HEK293 (cell line): Measurements from ENCODE around the gene DICER1.

ENCODE experiments used
- CTCF ChIA-PET: fragments of 350-600 bp; formaldehyde crosslinking; extraction: SDS; loops from one replicate; lab custom pipeline; 2021; ENCODE audit warnings: antibody characterized with exemption; lab: Yijun Ruan, JAX
- POLR2A ChIA-PET: fragments of 300-600 bp; formaldehyde crosslinking; extraction: SDS; loops from one replicate; lab custom pipeline; 2020; ENCODE audit warnings: antibody characterized with exemption, inconsistent platforms; lab: Yijun Ruan, JAX
- H3K27ac ChIP-seq: fragments of 200-500 bp; sonication (Bioruptor generic); 2 replicates; pipeline ENCODE4 v1.5.1; 2014; ENCODE audit warnings: low read depth, low read length, control low read depth, inconsistent platforms; ENCODE audit errors: extremely low read depth
- H3K36me3 ChIP-seq, 2 experiments: fragments of 200-500 bp in 1 of 2; sonication (Bioruptor generic) in 1 of 2; 1 replicate in 1 of 2; 2 replicates in 1 of 2; pipeline ENCODE4 v1.5.1; 2014 to 2017; ENCODE audit warnings: inconsistent platforms in 2 of 2, low read length in 2 of 2; ENCODE audit not compliant: control insufficient read depth in 2 of 2, insufficient read depth in 1 of 2
- H3K4me1 ChIP-seq: fragments of 200-500 bp; sonication (Bioruptor generic); 2 replicates; pipeline ENCODE4 v1.5.1; 2014; ENCODE audit warnings: mild to moderate bottlenecking, low read length, inconsistent platforms; ENCODE audit not compliant: control insufficient read depth, insufficient read depth
- H3K4me3 ChIP-seq: 2 replicates; pipeline ENCODE4 v1.5.1; 2011; ENCODE audit warnings: low read depth, mild to moderate bottlenecking, control low read depth, low read length, moderate library complexity
- H3K9me3 ChIP-seq: fragments of 200-500 bp; sonication (Bioruptor generic); 2 replicates; pipeline ENCODE4 v1.5.1; 2014; ENCODE audit warnings: low read depth, low read length, inconsistent platforms; ENCODE audit not compliant: control insufficient read depth, insufficient read depth
- GLI4 ChIP-seq: fragments of 450-650 bp; formaldehyde crosslinking; IDR thresholded peaks from 2 replicates; pipeline ENCODE4 v1.5.1; 2016; ENCODE audit warnings: missing biosample characterization, missing genetic modification characterization
- KLF8 ChIP-seq: fragments of 450-650 bp; formaldehyde crosslinking; IDR thresholded peaks from 2 replicates; pipeline ENCODE4 v1.5.1; 2016; ENCODE audit warnings: missing biosample characterization, missing genetic modification characterization
- OSR2 ChIP-seq: fragments of 450-650 bp; formaldehyde crosslinking; IDR thresholded peaks from 2 replicates; pipeline ENCODE4 v1.5.1; 2016; ENCODE audit warnings: missing biosample characterization, missing genetic modification characterization
- SALL2 ChIP-seq: fragments of 450-650 bp; formaldehyde crosslinking; IDR thresholded peaks from 2 replicates; pipeline ENCODE4 v1.5.0; 2017; ENCODE audit warnings: missing biosample characterization, mild to moderate bottlenecking, missing genetic modification characterization, borderline replicate concordance
- YY1 ChIP-seq: fragments of 450-650 bp; formaldehyde crosslinking; IDR thresholded peaks from 2 replicates; pipeline ENCODE4 v1.5.1; 2018; ENCODE audit warnings: missing biosample characterization, missing genetic modification characterization
- ZEB2 ChIP-seq: fragments of 450-650 bp; formaldehyde crosslinking; IDR thresholded peaks from 2 replicates; pipeline ENCODE4 v1.5.1; 2016; ENCODE audit warnings: missing biosample characterization, missing genetic modification characterization
- ZNF10 ChIP-seq: fragments of 450-650 bp; formaldehyde crosslinking; IDR thresholded peaks from 2 replicates; pipeline ENCODE4 v1.5.1; 2017; ENCODE audit warnings: missing biosample characterization, missing genetic modification characterization
- ZNF184 ChIP-seq: fragments of 450-650 bp; IDR thresholded peaks from 2 replicates; pipeline ENCODE4 v1.5.1; 2018; ENCODE audit warnings: missing biosample characterization, mild to moderate bottlenecking, missing genetic modification characterization
- ZNF202 ChIP-seq: fragments of 450-650 bp; formaldehyde crosslinking; IDR thresholded peaks from 2 replicates; pipeline ENCODE4 v1.5.1; 2016; ENCODE audit warnings: missing biosample characterization, missing genetic modification characterization, borderline replicate concordance
- ZNF366 ChIP-seq: fragments of 450-650 bp; formaldehyde crosslinking; conservative IDR thresholded peaks from 2 replicates; pipeline ENCODE4 v1.5.1; 2016; ENCODE audit warnings: missing biosample characterization, missing genetic modification characterization
- ZNF549 ChIP-seq: fragments of 450-650 bp; IDR thresholded peaks from 2 replicates; pipeline ENCODE4 v1.5.1; 2018; ENCODE audit warnings: missing biosample characterization, missing genetic modification characterization, mild to moderate bottlenecking, inconsistent platforms, moderate library complexity
- ZNF621 ChIP-seq: fragments of 450-650 bp; formaldehyde crosslinking; IDR thresholded peaks from 2 replicates; pipeline ENCODE4 v1.5.1; 2017; ENCODE audit warnings: missing biosample characterization, missing genetic modification characterization
- ZNF629 ChIP-seq: fragments of 450-650 bp; formaldehyde crosslinking; IDR thresholded peaks from 2 replicates; pipeline ENCODE4 v1.5.1; 2017; ENCODE audit warnings: missing biosample characterization, missing genetic modification characterization
- ZNF830 ChIP-seq: fragments of 450-650 bp; IDR thresholded peaks from 2 replicates; pipeline ENCODE4 v1.5.0; 2018; ENCODE audit warnings: missing biosample characterization, missing genetic modification characterization, low read depth, mild to moderate bottlenecking, moderate library complexity
- ZXDB ChIP-seq: fragments of 450-650 bp; formaldehyde crosslinking; IDR thresholded peaks from 2 replicates; pipeline ENCODE4 v1.5.1; 2016; ENCODE audit warnings: missing biosample characterization, missing genetic modification characterization
- TF ChIP-seq, protein P1 (sequence below): fragments of 450-650 bp; formaldehyde crosslinking; IDR thresholded peaks from 2 replicates; pipeline ENCODE4 v1.5.1; 2016; ENCODE audit warnings: missing biosample characterization, missing genetic modification characterization
- TF ChIP-seq, protein P2 (sequence below): fragments of 450-650 bp; formaldehyde crosslinking; IDR thresholded peaks from 2 replicates; pipeline ENCODE4 v1.5.1; 2016; ENCODE audit warnings: missing biosample characterization, missing genetic modification characterization
- TF ChIP-seq, protein P3 (sequence below): fragments of 450-650 bp; formaldehyde crosslinking; IDR thresholded peaks from 2 replicates; pipeline ENCODE4 v1.5.1; 2016; ENCODE audit warnings: missing biosample characterization, missing genetic modification characterization, borderline replicate concordance
- TF ChIP-seq, protein P4 (sequence below): fragments of 450-650 bp; formaldehyde crosslinking; IDR thresholded peaks from 2 replicates; pipeline ENCODE4 v1.5.1; 2016; ENCODE audit warnings: missing biosample characterization, missing genetic modification characterization

Gene DICER1

DNA sequence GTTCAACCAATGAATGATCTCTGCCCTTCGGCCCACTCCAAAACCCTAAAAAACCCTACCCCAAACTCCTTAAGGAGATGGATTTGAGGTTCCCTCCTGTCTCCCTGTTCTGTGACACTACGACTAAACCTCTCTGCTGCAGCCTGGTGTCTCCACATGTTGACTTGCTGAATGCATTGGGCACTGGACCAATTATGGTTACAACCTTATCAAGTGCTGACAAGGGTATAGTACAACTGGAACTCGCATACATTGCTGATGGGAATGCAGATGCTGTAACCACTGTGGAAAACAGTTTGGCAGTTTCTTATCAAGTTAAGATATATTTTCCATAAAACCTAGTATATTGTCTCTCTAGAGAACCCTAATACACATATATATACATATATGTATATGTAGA lies 6.3 kb upstream of the DICER1 start (continued):
- TF ChIP-seq SALL2: no peak
- TF ChIP-seq, protein P1, sequence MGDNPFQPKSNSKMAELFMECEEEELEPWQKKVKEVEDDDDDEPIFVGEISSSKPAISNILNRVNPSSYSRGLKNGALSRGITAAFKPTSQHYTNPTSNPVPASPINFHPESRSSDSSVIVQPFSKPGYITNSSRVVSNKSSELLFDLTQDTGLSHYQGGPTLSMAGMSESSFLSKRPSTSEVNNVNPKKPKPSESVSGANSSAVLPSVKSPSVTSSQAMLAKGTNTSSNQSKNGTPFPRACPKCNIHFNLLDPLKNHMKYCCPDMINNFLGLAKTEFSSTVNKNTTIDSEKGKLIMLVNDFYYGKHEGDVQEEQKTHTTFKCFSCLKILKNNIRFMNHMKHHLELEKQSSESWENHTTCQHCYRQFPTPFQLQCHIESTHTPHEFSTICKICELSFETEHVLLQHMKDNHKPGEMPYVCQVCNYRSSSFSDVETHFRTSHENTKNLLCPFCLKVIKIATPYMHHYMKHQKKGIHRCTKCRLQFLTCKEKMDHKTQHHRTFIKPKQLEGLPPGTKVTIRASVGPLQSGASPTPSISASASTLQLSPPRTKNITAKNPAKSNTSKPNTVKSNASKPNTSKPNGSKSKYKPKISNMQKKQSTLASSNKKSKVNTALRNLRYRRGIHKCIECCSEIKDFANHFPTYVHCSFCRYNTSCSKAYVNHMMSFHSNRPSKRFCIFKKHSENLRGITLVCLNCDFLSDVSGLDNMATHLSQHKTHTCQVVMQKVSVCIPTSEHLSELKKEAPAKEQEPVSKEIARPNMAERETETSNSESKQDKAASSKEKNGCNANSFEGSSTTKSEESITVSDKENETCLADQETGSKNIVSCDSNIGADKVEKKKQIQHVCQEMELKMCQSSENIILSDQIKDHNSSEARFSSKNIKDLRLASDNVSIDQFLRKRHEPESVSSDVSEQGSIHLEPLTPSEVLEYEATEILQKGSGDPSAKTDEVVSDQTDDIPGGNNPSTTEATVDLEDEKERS (tag by site-specific recombination): no peak
- TF ChIP-seq ZNF184 (tag by site-specific recombination): no peak
- TF ChIP-seq ZNF549 (tag by site-specific recombination): no peak
- no peak for TF ChIP-seq ZNF366
- no peak for TF ChIP-seq ZXDB (tag by site-specific recombination)
- TF ChIP-seq, protein P2, sequence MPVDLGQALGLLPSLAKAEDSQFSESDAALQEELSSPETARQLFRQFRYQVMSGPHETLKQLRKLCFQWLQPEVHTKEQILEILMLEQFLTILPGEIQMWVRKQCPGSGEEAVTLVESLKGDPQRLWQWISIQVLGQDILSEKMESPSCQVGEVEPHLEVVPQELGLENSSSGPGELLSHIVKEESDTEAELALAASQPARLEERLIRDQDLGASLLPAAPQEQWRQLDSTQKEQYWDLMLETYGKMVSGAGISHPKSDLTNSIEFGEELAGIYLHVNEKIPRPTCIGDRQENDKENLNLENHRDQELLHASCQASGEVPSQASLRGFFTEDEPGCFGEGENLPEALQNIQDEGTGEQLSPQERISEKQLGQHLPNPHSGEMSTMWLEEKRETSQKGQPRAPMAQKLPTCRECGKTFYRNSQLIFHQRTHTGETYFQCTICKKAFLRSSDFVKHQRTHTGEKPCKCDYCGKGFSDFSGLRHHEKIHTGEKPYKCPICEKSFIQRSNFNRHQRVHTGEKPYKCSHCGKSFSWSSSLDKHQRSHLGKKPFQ (tag by site-specific recombination): no peak
- TF ChIP-seq ZNF830 (tag by site-specific recombination): no peak

DNA sequence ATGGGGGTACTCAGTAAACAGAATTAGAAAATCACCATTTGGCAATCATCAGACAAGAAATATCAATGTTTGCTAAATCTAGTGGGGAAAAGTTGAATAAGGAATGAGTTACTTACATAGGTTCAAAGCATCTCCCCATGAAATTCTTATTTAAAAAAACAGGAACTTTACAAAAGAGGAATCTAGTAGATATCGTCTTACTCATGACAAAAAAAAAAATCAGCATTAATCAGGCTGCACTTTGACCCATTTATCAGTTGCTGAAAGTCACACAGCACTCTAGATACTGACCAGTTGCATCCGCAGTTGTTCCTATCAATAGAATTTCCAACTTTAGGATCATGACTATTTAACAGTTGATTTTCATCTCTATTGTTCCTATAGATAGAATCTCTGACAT lies 5.8 kb upstream of the DICER1 start:
- POLR2A ChIA-PET: no interaction called here
- Histone ChIP-seq H3K4me1 (no peaks in the 10 kb centered on the region), H3K4me3 (no peak overlapping the region), H3K27ac (no peak overlapping the region), H3K36me3 (no peaks in the 10 kb centered on the region), H3K9me3 (no peaks in the 10 kb centered on the region; the same call in 1 of the 2 replicates)
- CTCF ChIA-PET: interaction anchor here (0.6 kb wide), 1 partner anchor 156 kb away, joined by 3 read pairs; no protein-coding TSS in a partner anchor
- TF ChIP-seq KLF8 (tag by site-specific recombination): no peak
- TF ChIP-seq, protein P3, sequence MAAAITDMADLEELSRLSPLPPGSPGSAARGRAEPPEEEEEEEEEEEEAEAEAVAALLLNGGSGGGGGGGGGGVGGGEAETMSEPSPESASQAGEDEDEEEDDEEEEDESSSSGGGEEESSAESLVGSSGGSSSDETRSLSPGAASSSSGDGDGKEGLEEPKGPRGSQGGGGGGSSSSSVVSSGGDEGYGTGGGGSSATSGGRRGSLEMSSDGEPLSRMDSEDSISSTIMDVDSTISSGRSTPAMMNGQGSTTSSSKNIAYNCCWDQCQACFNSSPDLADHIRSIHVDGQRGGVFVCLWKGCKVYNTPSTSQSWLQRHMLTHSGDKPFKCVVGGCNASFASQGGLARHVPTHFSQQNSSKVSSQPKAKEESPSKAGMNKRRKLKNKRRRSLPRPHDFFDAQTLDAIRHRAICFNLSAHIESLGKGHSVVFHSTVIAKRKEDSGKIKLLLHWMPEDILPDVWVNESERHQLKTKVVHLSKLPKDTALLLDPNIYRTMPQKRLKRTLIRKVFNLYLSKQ: no peak
- TF ChIP-seq YY1: no peak
- TF ChIP-seq OSR2: no peak
- TF ChIP-seq GLI4 (tag by site-specific recombination): no peak
- no peak for TF ChIP-seq ZNF202 (tag by site-specific recombination)
- no peak for TF ChIP-seq ZNF629
- TF ChIP-seq, protein P4, sequence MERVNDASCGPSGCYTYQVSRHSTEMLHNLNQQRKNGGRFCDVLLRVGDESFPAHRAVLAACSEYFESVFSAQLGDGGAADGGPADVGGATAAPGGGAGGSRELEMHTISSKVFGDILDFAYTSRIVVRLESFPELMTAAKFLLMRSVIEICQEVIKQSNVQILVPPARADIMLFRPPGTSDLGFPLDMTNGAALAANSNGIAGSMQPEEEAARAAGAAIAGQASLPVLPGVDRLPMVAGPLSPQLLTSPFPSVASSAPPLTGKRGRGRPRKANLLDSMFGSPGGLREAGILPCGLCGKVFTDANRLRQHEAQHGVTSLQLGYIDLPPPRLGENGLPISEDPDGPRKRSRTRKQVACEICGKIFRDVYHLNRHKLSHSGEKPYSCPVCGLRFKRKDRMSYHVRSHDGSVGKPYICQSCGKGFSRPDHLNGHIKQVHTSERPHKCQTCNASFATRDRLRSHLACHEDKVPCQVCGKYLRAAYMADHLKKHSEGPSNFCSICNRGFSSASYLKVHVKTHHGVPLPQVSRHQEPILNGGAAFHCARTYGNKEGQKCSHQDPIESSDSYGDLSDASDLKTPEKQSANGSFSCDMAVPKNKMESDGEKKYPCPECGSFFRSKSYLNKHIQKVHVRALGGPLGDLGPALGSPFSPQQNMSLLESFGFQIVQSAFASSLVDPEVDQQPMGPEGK (tag by site-specific recombination): no peak
- TF ChIP-seq ZEB2 (tag by site-specific recombination): no peak
- TF ChIP-seq ZNF621: no peak
- no peak for TF ChIP-seq ZNF10 (tag by site-specific recombination)
